Bronchial epithelial cell (primary cell): ENCODE results near the gene JPT1. TPM values are rescaled to one million over a fixed set of nuclear protein-coding genes. Genes with fewer than 3 reads are reported as not detected.

ENCODE experiments used
- DNase-seq: peaks from one replicate; pipeline ENCODE4 v3.0.0-alpha.2; 2010; ENCODE audit warnings: low read depth
- FAIRE-seq: peaks from 2 replicates; lab custom pipeline; 2011; peaks lifted over from hg19 to GRCh38; lab: Jason Lieb, UNC
- H3K27me3 ChIP-seq: 2 replicates; pipeline ENCODE4 v1.5.1; 2011; ENCODE audit warnings: low read length; ENCODE audit not compliant: control insufficient read depth, insufficient read depth
- H3K36me3 ChIP-seq: 2 replicates; pipeline ENCODE4 v1.5.1; 2011; ENCODE audit warnings: low read length; ENCODE audit not compliant: control insufficient read depth, insufficient read depth
- H3K4me3 ChIP-seq: 2 replicates; pipeline ENCODE4 v1.5.1; 2011; ENCODE audit warnings: mild to moderate bottlenecking, low read depth, low read length, control low read depth
- total RNA-seq: library from RNA; depleted of rRNA; stranded (reverse); fragments of >200 nt; gene quantifications from 2 replicates; pipeline ENCODE4 v1.2.1, GENCODE V29; 2014
- TF ChIP-seq, protein P1 (sequence below): IDR thresholded peaks from 2 replicates; pipeline ENCODE4 v1.5.1; 2011; ENCODE audit warnings: mild to moderate bottlenecking, moderate library complexity, low read length, control low read depth, inconsistent platforms; ENCODE audit not compliant: insufficient read depth, severe bottlenecking

Gene JPT1
- total RNA-seq, 1 donor from 2014 or later, result 188 TPM

DNA sequence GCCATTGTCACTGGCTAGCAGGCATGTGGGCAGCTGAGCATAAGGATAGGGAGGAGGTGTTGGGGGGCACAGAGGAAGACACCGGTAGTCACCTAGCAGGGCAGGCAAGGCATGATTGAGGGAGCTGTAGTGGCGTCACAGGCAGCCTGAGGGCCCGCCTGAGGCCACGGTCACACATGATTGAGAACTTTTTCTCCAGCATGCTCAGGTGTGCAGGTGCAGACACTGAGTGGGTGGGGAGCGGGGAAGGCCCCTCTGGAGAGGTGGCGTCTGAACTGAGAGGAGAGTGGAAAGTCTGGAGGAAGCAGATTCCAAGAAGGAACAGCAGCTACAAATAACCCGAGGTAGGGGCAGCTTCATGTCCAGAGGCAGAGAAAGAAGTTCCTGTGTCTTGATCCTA lies 55.5 kb downstream of the JPT1 start:
- FAIRE-seq (no peak), DNase-seq (no peak)
- Histone ChIP-seq H3K4me3 (no peak overlapping the region), H3K27me3 (no peaks in the 10 kb centered on the region), H3K36me3 (peaks cover 8% of the 10 kb centered on the region)
- TF ChIP-seq, protein P1, sequence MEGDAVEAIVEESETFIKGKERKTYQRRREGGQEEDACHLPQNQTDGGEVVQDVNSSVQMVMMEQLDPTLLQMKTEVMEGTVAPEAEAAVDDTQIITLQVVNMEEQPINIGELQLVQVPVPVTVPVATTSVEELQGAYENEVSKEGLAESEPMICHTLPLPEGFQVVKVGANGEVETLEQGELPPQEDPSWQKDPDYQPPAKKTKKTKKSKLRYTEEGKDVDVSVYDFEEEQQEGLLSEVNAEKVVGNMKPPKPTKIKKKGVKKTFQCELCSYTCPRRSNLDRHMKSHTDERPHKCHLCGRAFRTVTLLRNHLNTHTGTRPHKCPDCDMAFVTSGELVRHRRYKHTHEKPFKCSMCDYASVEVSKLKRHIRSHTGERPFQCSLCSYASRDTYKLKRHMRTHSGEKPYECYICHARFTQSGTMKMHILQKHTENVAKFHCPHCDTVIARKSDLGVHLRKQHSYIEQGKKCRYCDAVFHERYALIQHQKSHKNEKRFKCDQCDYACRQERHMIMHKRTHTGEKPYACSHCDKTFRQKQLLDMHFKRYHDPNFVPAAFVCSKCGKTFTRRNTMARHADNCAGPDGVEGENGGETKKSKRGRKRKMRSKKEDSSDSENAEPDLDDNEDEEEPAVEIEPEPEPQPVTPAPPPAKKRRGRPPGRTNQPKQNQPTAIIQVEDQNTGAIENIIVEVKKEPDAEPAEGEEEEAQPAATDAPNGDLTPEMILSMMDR, result no peak

DNA sequence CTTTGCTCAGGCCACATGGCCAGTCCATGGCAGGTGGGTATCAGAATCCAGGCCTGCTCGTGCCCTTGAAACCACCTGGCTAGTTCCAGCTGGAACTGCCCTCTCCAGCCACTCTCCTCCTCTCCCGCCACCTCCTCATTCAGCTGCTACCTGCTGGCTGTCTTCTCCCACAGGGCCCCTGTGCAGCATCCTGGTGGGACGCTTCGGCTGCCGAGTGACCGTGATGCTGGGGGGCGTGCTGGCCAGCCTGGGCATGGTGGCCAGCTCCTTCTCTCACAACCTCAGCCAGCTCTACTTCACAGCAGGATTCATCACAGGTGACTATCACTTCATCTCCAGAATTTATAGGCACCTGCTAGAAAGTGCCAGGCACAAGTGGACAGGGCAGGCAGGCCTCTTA lies 56.4 kb downstream of the JPT1 start:
- DNase-seq (no peak), FAIRE-seq (no peak)
- TF ChIP-seq, protein P1, result no peak
- peaks cover 8% of the 10 kb centered on the region for H3K36me3 ChIP-seq
- H3K4me3 ChIP-seq, result no peak overlapping the region
- H3K27me3 ChIP-seq, result no peaks in the 10 kb centered on the region

DNA sequence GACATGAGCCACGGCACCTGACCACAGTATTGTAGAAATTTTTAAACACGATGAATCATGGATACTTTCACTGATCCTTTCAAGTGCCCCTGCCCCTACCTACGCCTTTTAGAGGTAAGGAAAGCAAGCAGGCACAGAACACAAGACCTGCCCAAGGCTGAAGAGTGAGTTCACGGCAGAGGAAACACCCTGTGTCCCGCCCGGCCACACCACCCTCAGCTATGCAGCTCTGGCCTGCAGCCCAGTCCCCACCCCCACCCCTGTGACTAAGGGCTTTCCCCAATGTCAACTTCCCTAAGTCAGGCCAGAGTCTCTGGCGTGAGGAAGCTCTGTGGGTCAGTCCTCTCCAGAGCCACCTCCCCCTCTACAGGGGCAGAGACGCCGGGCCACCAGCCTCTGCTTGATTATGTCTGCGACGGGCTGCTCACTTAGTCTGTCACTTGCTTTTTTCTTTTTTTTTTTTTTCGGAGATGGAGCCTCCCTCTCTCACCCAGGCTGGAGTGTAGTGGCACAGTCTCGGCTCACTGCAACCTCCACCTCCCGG lies 58.2 kb downstream of the JPT1 start:
- no peaks in the 10 kb centered on the region for H3K27me3 ChIP-seq
- DNase-seq (peak; percentile 98), FAIRE-seq (peak; percentile 99)
- peaks cover 8% of the 10 kb centered on the region for H3K36me3 ChIP-seq
- no peak overlapping the region for H3K4me3 ChIP-seq
- TF ChIP-seq, protein P1, result no peak

DNA sequence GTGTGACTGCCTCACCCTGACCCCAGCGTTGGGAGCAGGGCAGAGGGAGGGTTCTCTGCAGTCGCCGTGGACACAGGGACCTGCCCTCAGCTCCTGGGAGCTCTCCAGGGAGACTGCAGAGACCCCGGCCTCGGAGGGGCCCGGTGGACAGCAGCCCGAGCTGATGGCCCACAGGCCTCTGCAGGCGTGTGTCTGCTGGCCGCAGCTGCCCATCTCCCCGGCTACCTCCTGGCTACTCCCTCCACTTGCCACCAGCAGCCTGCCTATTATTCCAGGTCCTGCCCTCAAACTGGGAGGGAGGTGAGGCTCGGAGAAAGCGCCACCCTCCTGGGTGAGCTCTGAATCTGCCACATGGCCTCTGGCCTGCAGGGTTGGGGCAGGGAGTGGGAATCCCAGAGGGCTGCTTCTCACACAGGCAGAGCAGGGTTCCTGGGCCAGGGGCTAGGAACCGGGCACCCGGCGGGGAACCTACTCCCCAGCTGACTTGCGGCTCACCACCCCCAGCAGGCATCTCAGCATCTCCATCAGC lies 59.4 kb downstream of the JPT1 start:
- FAIRE-seq (no peak), DNase-seq (no peak)
- no peak overlapping the region for H3K4me3 ChIP-seq
- TF ChIP-seq, protein P1, result no peak
- peaks cover 6% of the 10 kb centered on the region for H3K36me3 ChIP-seq
- H3K27me3 ChIP-seq, result no peaks in the 10 kb centered on the region

DNA sequence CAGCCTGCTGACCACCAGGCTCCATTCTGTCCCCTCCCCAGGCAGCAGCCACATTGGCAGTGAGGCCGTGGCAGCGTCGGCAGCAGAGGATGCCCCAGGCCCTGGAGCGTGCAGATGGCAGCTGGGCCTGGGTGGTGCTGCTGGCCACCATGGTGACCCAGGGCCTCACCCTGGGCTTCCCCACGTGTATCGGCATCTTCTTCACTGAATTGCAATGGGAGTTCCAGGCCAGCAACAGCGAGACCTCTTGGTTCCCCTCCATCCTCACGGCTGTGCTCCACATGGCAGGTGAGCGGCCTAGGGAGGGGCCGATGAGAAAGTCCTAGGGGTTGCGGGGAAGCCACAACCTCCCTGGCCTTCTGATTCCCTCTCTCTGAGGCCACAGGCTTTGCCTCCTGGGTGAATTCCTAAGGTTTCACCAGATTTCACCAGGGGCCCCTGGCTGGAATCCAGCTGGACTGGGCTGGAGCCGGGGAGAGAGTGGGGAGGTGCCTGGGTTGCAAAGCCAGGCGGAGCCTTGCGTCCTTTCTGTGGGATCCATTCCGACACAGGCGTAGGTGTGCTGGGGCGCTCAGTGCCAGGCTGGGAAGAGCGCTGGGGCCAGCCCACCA lies 60.7 kb downstream of the JPT1 start:
- TF ChIP-seq, protein P1, result no peak
- no peak for FAIRE-seq
- DNase-seq, result no peak
- Histone ChIP-seq H3K27me3 (no peaks in the 10 kb centered on the region), H3K4me3 (no peak overlapping the region), H3K36me3 (peaks cover 3% of the 10 kb centered on the region)

DNA sequence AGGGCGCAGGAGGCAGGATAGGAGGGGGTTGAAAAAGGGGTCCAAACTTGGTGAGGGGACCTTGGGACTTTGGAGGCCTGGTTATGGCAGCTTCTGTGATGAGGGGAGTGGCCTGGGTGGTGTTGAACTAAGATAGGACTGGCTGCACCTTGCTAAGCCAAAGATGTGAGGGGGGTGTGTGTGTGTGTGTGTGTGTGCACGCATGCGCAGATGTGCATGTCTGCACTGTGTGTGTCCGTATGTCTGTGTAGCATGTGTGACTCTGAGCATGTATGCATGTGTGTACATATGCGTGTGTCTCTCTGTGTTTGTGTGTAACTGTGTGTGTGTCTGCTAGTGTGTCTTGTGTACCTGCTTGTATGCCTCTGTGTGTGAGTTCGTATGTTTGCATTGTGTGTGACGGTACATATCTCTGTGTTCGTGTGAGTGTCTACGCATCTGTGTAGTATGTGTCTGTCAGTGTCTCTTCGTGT lies 62.4 kb downstream of the JPT1 start:
- FAIRE-seq (peak; percentile 98), DNase-seq (no peak)
- Histone ChIP-seq H3K4me3 (no peak overlapping the region), H3K27me3 (no peaks in the 10 kb centered on the region), H3K36me3 (no peaks in the 10 kb centered on the region)
- TF ChIP-seq, protein P1, result no peak
